Liver (tissue), 9 donors: Measurements from ENCODE around the gene BPTF. TPM values are rescaled to one million over a fixed set of nuclear protein-coding genes. Genes with fewer than 3 reads are reported as not detected.

ENCODE experiments used
- DNase-seq: peaks from one replicate; pipeline ENCODE4 v3.0.0-alpha.2; 2017; ENCODE audit warnings: low spot score
- H3K27ac ChIP-seq, 2 donors: one replicate each; pipeline ENCODE4 v1.7.0; 2013; ENCODE audit warnings: inconsistent platforms in 2 of 2, low read length in 2 of 2, control low read depth in 1 of 2, low read depth in 1 of 2, mild to moderate bottlenecking in 1 of 2
- H3K27me3 ChIP-seq, 4 donors: one replicate each; pipeline versions ENCODE4 v1.6.1 to v1.7.0; 2013; ENCODE audit warnings: low read length in 3 of 4, inconsistent platforms in 1 of 4, mild to moderate bottlenecking in 1 of 4, moderate library complexity in 1 of 4; ENCODE audit not compliant: control insufficient read depth in 4 of 4, insufficient read depth in 4 of 4
- H3K36me3 ChIP-seq, 4 donors: one replicate each; pipeline versions ENCODE4 v1.6.1 to v1.7.0; 2013; ENCODE audit warnings: low read length in 3 of 4, mild to moderate bottlenecking in 3 of 4, low read depth in 1 of 4, moderate library complexity in 1 of 4; ENCODE audit not compliant: control insufficient read depth in 4 of 4, insufficient read depth in 3 of 4
- H3K4me1 ChIP-seq, 4 donors: one replicate each; pipeline versions ENCODE4 v1.6.1 to v1.7.0; 2013; ENCODE audit warnings: low read length in 3 of 4, mild to moderate bottlenecking in 3 of 4, moderate library complexity in 1 of 4; ENCODE audit not compliant: control insufficient read depth in 4 of 4, insufficient read depth in 4 of 4
- H3K4me3 ChIP-seq, 3 donors: one replicate each; pipeline versions ENCODE4 v1.6.1 to v1.7.0; 2013; ENCODE audit warnings: low read length in 3 of 3, control low read depth in 1 of 3, low read depth in 1 of 3, mild to moderate bottlenecking in 1 of 3
- H3K9ac ChIP-seq, 2 donors: one replicate each; pipeline ENCODE4 v1.7.0; 2013; ENCODE audit warnings: low read length in 2 of 2, mild to moderate bottlenecking in 2 of 2, moderate library complexity in 2 of 2, control low read depth in 1 of 2, low read depth in 1 of 2
- H3K9me3 ChIP-seq, 4 donors: one replicate each; pipeline versions ENCODE4 v1.6.1 to v1.7.0; 2013; ENCODE audit warnings: low read length in 3 of 4; ENCODE audit not compliant: control insufficient read depth in 4 of 4
- EGR1 ChIP-seq, 2 donors: IDR thresholded peaks; 2 replicates each; pipeline ENCODE4 v1.6.1; 2016 to 2018; ENCODE audit warnings: antibody characterized with exemption in 2 of 2, low read depth in 2 of 2
- FOXA1 ChIP-seq: IDR thresholded peaks from 2 replicates; pipeline ENCODE4 v1.6.1; 2016; ENCODE audit warnings: antibody characterized with exemption
- FOXA2 ChIP-seq: IDR thresholded peaks from 2 replicates; pipeline ENCODE4 v1.6.1; 2016; ENCODE audit warnings: antibody characterized with exemption
- GABPA ChIP-seq, 2 donors: IDR thresholded peaks in 1 of 2; conservative IDR thresholded peaks in 1 of 2; 2 replicates each; pipeline ENCODE4 v1.6.1; 2016; ENCODE audit warnings: antibody characterized with exemption in 2 of 2, mild to moderate bottlenecking in 1 of 2, moderate library complexity in 1 of 2
- HNF4A ChIP-seq, 2 donors: conservative IDR thresholded peaks; 2 replicates each; pipeline ENCODE4 v1.6.1; 2016; ENCODE audit warnings: antibody characterized with exemption in 2 of 2, mild to moderate bottlenecking in 2 of 2
- JUND ChIP-seq, 2 donors: IDR thresholded peaks; 2 replicates each; pipeline ENCODE4 v1.6.1; 2016; ENCODE audit warnings: antibody characterized with exemption in 2 of 2
- NR2F2 ChIP-seq: IDR thresholded peaks from 2 replicates; pipeline ENCODE4 v1.6.1; 2016; ENCODE audit warnings: antibody characterized with exemption
- RAD21 ChIP-seq, 2 donors: IDR thresholded peaks; 2 replicates each; pipeline ENCODE4 v1.6.1; 2016; ENCODE audit warnings: antibody characterized with exemption in 2 of 2, mild to moderate bottlenecking in 2 of 2
- RXRA ChIP-seq, 2 donors: IDR thresholded peaks; 2 replicates each; pipeline ENCODE4 v1.6.1; 2017 to 2018; ENCODE audit warnings: antibody characterized with exemption in 2 of 2, mild to moderate bottlenecking in 1 of 2
- SP1 ChIP-seq: IDR thresholded peaks from 2 replicates; pipeline ENCODE4 v1.6.1; 2018; ENCODE audit warnings: antibody characterized with exemption, mild to moderate bottlenecking
- TAF1 ChIP-seq: conservative IDR thresholded peaks from 2 replicates; pipeline ENCODE4 v1.6.1; 2016; ENCODE audit warnings: antibody characterized with exemption, mild to moderate bottlenecking
- WGBS: extraction: QIAGEN DNeasy Blood & Tissue Kit; methylation state at CpG from one replicate; pipeline ENCODE4 v1.1.7; 2013; 5-methylcytosine and 5-hydroxymethylcytosine counted together
- polyA plus RNA-seq, 2 donors: library from polyadenylated mRNA; stranded (reverse) in 1 of 2; unstranded in 1 of 2; fragments of 200-250 nt in 1 of 2; fragments of >200 nt in 1 of 2; fragmentation: Nextera tagmentation in 1 of 2; extraction: Ambion mirVana in 1 of 2; gene quantifications; one replicate each; pipeline versions ENCODE4 v1.2.1 to v1.2.3, GENCODE V29; 2013 to 2015
- total RNA-seq, 2 donors: library from RNA; depleted of rRNA; stranded (reverse); fragments of >200 nt; gene quantifications; one replicate each; pipeline ENCODE4 v1.2.3, GENCODE V29; 2014
- TF ChIP-seq, protein P1 (sequence below): IDR thresholded peaks from 2 replicates; pipeline ENCODE4 v1.6.1; 2016; ENCODE audit warnings: antibody characterized with exemption
- TF ChIP-seq, protein P2 (sequence below): IDR thresholded peaks from 2 replicates; pipeline ENCODE4 v1.6.1; 2016; ENCODE audit warnings: antibody characterized with exemption
- TF ChIP-seq, protein P3 (sequence below): fragments of 150-350 bp; IDR thresholded peaks from 2 replicates; pipeline ENCODE4 v1.5.1; 2017; ENCODE audit warnings: improper control_type of control experiment, low read depth, low read length; ENCODE audit not compliant: missing input control
- TF ChIP-seq, protein P4 (sequence below): IDR thresholded peaks from 2 replicates; pipeline ENCODE4 v1.6.1; 2016; ENCODE audit warnings: antibody characterized with exemption
- TF ChIP-seq, protein P5 (sequence below): IDR thresholded peaks from 2 replicates; pipeline ENCODE4 v1.6.1; 2016; ENCODE audit warnings: antibody characterized with exemption, mild to moderate bottlenecking
- donor health status: healthy.
- donor health status: healthy.
- donor health status: healthy.
- donor health status: healthy.
- donor health status: healthy.

The BPTF gene
- total and polyA plus RNA-seq, 4 donors = 8.1 to 51.7 (median 29.5) TPM

DNA sequence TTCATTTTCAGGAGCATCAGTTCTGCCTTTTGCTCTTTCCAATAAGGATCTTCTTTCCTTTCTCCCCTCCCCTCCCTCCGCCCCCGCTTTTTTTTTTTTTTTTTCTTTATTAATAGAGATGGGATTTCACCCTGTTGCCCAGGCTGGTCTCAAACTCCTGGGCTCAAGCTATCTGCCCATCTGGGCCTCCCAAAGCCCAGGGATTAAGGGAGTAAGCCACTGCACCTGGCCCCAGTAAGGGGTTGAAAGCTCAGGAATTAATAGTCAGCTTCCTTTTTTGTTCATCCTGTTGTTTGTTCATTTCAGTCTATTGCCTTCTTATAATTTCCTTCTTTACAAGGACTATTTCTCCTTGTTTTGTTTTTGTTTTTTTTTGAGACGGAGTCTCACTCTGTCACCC, 178.9 kb downstream of the BPTF start:
- Histone ChIP-seq H3K27ac (no peak overlapping the region), H3K4me1 (no peaks in the 10 kb centered on the region), H3K36me3 (no peaks in the 10 kb centered on the region), H3K9me3 (no peaks in the 10 kb centered on the region), H3K27me3 (no peaks in the 10 kb centered on the region), H3K4me3 (no peak overlapping the region), H3K9ac (no peak overlapping the region)
- 82% methylated on average over 3 of the region's 3 CpGs for WGBS
- no peak for TF ChIP-seq RXRA (IDR thresholded peaks at IDR 0.05)
- DNase-seq = no peak

DNA sequence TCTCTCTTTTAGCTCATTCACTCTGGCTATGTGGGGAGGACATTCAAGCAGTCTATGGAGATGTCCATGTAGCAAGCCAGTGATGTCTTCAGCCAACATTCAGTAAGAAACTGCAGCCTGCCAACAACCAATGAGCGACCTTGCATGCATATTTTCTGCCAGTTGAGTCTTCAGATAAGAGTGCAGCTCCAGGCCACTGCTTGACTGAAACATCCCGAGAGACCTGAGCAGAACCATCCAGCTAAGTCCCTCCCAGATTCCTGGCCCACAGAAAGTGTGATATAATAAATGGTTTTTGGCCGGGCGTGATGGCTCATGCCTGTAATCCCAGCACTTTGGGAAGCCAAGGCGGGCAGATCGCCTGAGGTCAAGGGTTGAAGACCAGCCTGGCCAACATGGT, 181.5 kb downstream of the BPTF start:
- Histone ChIP-seq H3K9me3 (no peaks in the 10 kb centered on the region), H3K27me3 (no peaks in the 10 kb centered on the region), H3K4me1 (peaks cover 0 to 3% (median 0%) of the 10 kb centered on the region in 4 donors), H3K4me3 (no peak overlapping the region), H3K27ac (no peak overlapping the region), H3K36me3 (no peaks in the 10 kb centered on the region), H3K9ac (no peak overlapping the region)
- no peak for TF ChIP-seq HNF4A (conservative IDR thresholded peaks at IDR 0.05)
- TF ChIP-seq SP1 = no peak
- TF ChIP-seq NR2F2 = no peak
- no peak for TF ChIP-seq JUND (IDR thresholded peaks at IDR 0.05)
- no peak for TF ChIP-seq EGR1 (IDR thresholded peaks at IDR 0.05; ENCODE audit: low read depth in 2 of 2)
- TF ChIP-seq, protein P1, sequence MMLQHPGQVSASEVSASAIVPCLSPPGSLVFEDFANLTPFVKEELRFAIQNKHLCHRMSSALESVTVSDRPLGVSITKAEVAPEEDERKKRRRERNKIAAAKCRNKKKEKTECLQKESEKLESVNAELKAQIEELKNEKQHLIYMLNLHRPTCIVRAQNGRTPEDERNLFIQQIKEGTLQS = no peak
- TF ChIP-seq TAF1 = no peak
- TF ChIP-seq, protein P2, sequence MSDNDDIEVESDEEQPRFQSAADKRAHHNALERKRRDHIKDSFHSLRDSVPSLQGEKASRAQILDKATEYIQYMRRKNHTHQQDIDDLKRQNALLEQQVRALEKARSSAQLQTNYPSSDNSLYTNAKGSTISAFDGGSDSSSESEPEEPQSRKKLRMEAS = no peak
- TF ChIP-seq GABPA (IDR thresholded peaks at IDR 0.05 in 1 of 2, conservative IDR thresholded peaks at IDR 0.05 in 1 of 2) = no peak
- no peak for TF ChIP-seq RXRA (IDR thresholded peaks at IDR 0.05)
- no peak for TF ChIP-seq RAD21 (IDR thresholded peaks at IDR 0.05)
- TF ChIP-seq, protein P3, sequence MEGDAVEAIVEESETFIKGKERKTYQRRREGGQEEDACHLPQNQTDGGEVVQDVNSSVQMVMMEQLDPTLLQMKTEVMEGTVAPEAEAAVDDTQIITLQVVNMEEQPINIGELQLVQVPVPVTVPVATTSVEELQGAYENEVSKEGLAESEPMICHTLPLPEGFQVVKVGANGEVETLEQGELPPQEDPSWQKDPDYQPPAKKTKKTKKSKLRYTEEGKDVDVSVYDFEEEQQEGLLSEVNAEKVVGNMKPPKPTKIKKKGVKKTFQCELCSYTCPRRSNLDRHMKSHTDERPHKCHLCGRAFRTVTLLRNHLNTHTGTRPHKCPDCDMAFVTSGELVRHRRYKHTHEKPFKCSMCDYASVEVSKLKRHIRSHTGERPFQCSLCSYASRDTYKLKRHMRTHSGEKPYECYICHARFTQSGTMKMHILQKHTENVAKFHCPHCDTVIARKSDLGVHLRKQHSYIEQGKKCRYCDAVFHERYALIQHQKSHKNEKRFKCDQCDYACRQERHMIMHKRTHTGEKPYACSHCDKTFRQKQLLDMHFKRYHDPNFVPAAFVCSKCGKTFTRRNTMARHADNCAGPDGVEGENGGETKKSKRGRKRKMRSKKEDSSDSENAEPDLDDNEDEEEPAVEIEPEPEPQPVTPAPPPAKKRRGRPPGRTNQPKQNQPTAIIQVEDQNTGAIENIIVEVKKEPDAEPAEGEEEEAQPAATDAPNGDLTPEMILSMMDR = no peak
- TF ChIP-seq, protein P4, sequence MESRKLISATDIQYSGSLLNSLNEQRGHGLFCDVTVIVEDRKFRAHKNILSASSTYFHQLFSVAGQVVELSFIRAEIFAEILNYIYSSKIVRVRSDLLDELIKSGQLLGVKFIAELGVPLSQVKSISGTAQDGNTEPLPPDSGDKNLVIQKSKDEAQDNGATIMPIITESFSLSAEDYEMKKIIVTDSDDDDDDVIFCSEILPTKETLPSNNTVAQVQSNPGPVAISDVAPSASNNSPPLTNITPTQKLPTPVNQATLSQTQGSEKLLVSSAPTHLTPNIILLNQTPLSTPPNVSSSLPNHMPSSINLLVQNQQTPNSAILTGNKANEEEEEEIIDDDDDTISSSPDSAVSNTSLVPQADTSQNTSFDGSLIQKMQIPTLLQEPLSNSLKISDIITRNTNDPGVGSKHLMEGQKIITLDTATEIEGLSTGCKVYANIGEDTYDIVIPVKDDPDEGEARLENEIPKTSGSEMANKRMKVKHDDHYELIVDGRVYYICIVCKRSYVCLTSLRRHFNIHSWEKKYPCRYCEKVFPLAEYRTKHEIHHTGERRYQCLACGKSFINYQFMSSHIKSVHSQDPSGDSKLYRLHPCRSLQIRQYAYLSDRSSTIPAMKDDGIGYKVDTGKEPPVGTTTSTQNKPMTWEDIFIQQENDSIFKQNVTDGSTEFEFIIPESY = no peak
- no peak for DNase-seq
- WGBS = 86% methylated on average over 6 of the region's 6 CpGs

DNA sequence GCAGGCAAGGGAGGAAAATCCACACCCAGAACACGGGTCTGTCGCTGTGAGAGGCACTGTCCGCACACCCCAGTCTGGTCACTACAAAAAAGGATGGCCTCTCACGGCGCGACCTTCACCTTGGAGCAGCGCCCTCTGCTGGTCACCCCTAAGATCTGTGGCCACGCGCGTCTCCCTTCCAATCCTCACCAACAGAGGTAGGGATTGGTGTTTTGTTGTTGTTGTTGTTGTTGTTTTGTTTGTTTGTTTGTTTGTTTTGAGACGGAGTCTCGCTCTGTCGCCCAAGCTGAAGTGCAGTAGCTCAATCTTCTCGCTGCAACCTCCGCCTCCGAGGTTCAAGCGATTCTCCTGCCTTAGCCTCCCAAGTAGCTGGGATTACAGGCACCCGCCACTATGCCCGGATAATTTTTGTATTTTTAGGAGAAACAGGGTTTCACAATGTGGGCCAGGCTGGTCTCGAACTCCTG, 185.9 kb downstream of the BPTF start:
- whole genome bisulfite sequencing = 43% methylated on average over 20 of the region's 20 CpGs
- Histone ChIP-seq H3K4me1 (peaks cover 0 to 9% (median 1%) of the 10 kb centered on the region in 4 donors), H3K27me3 (no peaks in the 10 kb centered on the region), H3K4me3 (no peak overlapping the region), H3K27ac (no peak overlapping the region), H3K36me3 (no peaks in the 10 kb centered on the region), H3K9ac (no peak overlapping the region), H3K9me3 (no peaks in the 10 kb centered on the region)
- DNase-seq = peak; percentile 81
- TF ChIP-seq, protein P1 = no peak
- TF ChIP-seq FOXA1 (no peak), HNF4A (conservative IDR thresholded peaks at IDR 0.05) (no peak), FOXA2 (no peak), RXRA (IDR thresholded peaks at IDR 0.05) (peak in 1 of 2 donors; percentile 28), SP1 (no peak), RAD21 (IDR thresholded peaks at IDR 0.05) (peak; percentile 67 to 77), GABPA (IDR thresholded peaks at IDR 0.05 in 1 of 2, conservative IDR thresholded peaks at IDR 0.05 in 1 of 2) (no peak), NR2F2 (peak; percentile 63)
- TF ChIP-seq, protein P5, sequence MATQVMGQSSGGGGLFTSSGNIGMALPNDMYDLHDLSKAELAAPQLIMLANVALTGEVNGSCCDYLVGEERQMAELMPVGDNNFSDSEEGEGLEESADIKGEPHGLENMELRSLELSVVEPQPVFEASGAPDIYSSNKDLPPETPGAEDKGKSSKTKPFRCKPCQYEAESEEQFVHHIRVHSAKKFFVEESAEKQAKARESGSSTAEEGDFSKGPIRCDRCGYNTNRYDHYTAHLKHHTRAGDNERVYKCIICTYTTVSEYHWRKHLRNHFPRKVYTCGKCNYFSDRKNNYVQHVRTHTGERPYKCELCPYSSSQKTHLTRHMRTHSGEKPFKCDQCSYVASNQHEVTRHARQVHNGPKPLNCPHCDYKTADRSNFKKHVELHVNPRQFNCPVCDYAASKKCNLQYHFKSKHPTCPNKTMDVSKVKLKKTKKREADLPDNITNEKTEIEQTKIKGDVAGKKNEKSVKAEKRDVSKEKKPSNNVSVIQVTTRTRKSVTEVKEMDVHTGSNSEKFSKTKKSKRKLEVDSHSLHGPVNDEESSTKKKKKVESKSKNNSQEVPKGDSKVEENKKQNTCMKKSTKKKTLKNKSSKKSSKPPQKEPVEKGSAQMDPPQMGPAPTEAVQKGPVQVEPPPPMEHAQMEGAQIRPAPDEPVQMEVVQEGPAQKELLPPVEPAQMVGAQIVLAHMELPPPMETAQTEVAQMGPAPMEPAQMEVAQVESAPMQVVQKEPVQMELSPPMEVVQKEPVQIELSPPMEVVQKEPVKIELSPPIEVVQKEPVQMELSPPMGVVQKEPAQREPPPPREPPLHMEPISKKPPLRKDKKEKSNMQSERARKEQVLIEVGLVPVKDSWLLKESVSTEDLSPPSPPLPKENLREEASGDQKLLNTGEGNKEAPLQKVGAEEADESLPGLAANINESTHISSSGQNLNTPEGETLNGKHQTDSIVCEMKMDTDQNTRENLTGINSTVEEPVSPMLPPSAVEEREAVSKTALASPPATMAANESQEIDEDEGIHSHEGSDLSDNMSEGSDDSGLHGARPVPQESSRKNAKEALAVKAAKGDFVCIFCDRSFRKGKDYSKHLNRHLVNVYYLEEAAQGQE = no peak
- TF ChIP-seq, protein P2 = no peak
- TF ChIP-seq, protein P3 = peak; percentile 64
